SK-N-SH treated with all-trans-retinoic acid at 6 μM for 48 hours (cell line): ENCODE results near the gene TBC1D2B.

ENCODE experiments used
- ATAC-seq: fragments of 200-7000 bp; cut with Tn5 transposase; 3 replicates; pipeline ENCODE4 v1.9.1; 2020; ENCODE audit warnings: mild to moderate bottlenecking, moderate library complexity
- ARNTL ChIP-seq: fragments of 450-650 bp; formaldehyde crosslinking; IDR thresholded peaks from 2 replicates; pipeline ENCODE4 v1.5.0; 2020; ENCODE audit warnings: low read depth, mild to moderate bottlenecking, moderate library complexity, borderline replicate concordance
- BACH2 ChIP-seq: fragments of 250-450 bp; sonication (Bioruptor Pico); IDR thresholded peaks from 2 replicates; pipeline ENCODE4 v1.9.0; 2021; ENCODE audit warnings: mild to moderate bottlenecking, borderline replicate concordance
- CREB5 ChIP-seq: fragments of 250-450 bp; sonication (Bioruptor Pico); IDR thresholded peaks from 2 replicates; pipeline ENCODE4 v1.5.1; 2020; ENCODE audit warnings: low read depth, mild to moderate bottlenecking, moderate library complexity
- CSDC2 ChIP-seq: fragments of 250-450 bp; sonication (Bioruptor Pico); IDR thresholded peaks from 2 replicates; pipeline ENCODE4 v1.5.0; 2020; ENCODE audit warnings: mild to moderate bottlenecking, moderate library complexity
- CSRNP3 ChIP-seq: fragments of 250-450 bp; sonication (Bioruptor Pico); IDR thresholded peaks from 2 replicates; pipeline ENCODE4 v1.5.1; 2021; ENCODE audit warnings: mild to moderate bottlenecking, moderate library complexity
- GLIS3 ChIP-seq: fragments of 250-450 bp; sonication (Bioruptor Pico); IDR thresholded peaks from 2 replicates; pipeline ENCODE4 v1.5.0; 2020; ENCODE audit warnings: mild to moderate bottlenecking, moderate library complexity
- ISL1 ChIP-seq: fragments of 250-450 bp; sonication (Bioruptor Pico); IDR thresholded peaks from 2 replicates; pipeline ENCODE4 v2.1.2; 2022; ENCODE audit warnings: mild to moderate bottlenecking, moderate library complexity
- OSR1 ChIP-seq: fragments of 250-450 bp; sonication (Bioruptor Pico); IDR thresholded peaks from 2 replicates; pipeline ENCODE4 v1.8.0; 2022; ENCODE audit warnings: moderate library complexity, mild to moderate bottlenecking, inconsistent platforms
- PPARA ChIP-seq: fragments of 250-450 bp; sonication (Bioruptor Pico); IDR thresholded peaks from 2 replicates; pipeline ENCODE4 v1.5.0; 2020; ENCODE audit warnings: mild to moderate bottlenecking, borderline replicate concordance
- RARB ChIP-seq: fragments of 250-450 bp; sonication (Bioruptor Pico); IDR thresholded peaks from 2 replicates; pipeline ENCODE4 v1.8.0; 2021; ENCODE audit warnings: mild to moderate bottlenecking, moderate library complexity
- SNAI2 ChIP-seq: fragments of 250-450 bp; sonication (Bioruptor Pico); IDR thresholded peaks from 2 replicates; pipeline ENCODE4 v1.5.0; 2020; ENCODE audit warnings: mild to moderate bottlenecking, moderate library complexity
- TOX ChIP-seq: fragments of 250-450 bp; sonication (Bioruptor Pico); IDR thresholded peaks from 2 replicates; pipeline ENCODE4 v1.8.0; 2021; ENCODE audit warnings: mild to moderate bottlenecking, moderate library complexity, borderline replicate concordance
- TSHZ2 ChIP-seq: fragments of 250-450 bp; sonication (Bioruptor Pico); IDR thresholded peaks from 2 replicates; pipeline ENCODE4 v1.5.0; 2020; ENCODE audit warnings: mild to moderate bottlenecking, moderate library complexity
- ZC3H10 ChIP-seq: fragments of 250-450 bp; sonication (Bioruptor Pico); IDR thresholded peaks from 2 replicates; pipeline ENCODE4 v1.5.1; 2021; ENCODE audit warnings: mild to moderate bottlenecking, moderate library complexity
- ZFP3 ChIP-seq: fragments of 250-450 bp; sonication (Bioruptor Pico); IDR thresholded peaks from 2 replicates; pipeline ENCODE4 v1.5.0; 2020; ENCODE audit warnings: mild to moderate bottlenecking, moderate library complexity
- ZNF565 ChIP-seq: fragments of 450-650 bp; formaldehyde crosslinking; conservative IDR thresholded peaks from 2 replicates; pipeline ENCODE4 v1.5.0; 2020; ENCODE audit warnings: low read depth, mild to moderate bottlenecking, moderate library complexity
- ZNF70 ChIP-seq: fragments of 450-650 bp; formaldehyde crosslinking; IDR thresholded peaks from 2 replicates; pipeline ENCODE4 v1.5.0; 2020; ENCODE audit warnings: mild to moderate bottlenecking, moderate library complexity
- ZNF8 ChIP-seq: fragments of 450-650 bp; formaldehyde crosslinking; IDR thresholded peaks from 2 replicates; pipeline ENCODE4 v1.5.0; 2020; ENCODE audit warnings: mild to moderate bottlenecking, moderate library complexity
- TF ChIP-seq, protein P1 (sequence below): fragments of 250-450 bp; sonication (Bioruptor Pico); IDR thresholded peaks from 2 replicates; pipeline ENCODE4 v1.8.0; 2020; ENCODE audit warnings: mild to moderate bottlenecking, moderate library complexity, borderline replicate concordance

Gene TBC1D2B

GRCh38 chr15:77967798-77968197 lies 109.7 kb downstream of the TBC1D2B start:
- ATAC-seq, result no peak
- no peak for TF ChIP-seq CSRNP3
- TF ChIP-seq ARNTL (CRISPR knock-in tag), result no peak
- TF ChIP-seq CSDC2 (CRISPR knock-in tag), result no peak
- no peak for TF ChIP-seq PPARA (CRISPR knock-in tag)
- no peak for TF ChIP-seq ZFP3 (CRISPR knock-in tag)
- no peak for TF ChIP-seq ZNF70 (CRISPR knock-in tag)
- TF ChIP-seq ISL1, result no peak
- no peak for TF ChIP-seq OSR1 (CRISPR knock-in tag)
- no peak for TF ChIP-seq RARB (CRISPR knock-in tag)
- TF ChIP-seq TSHZ2 (CRISPR knock-in tag), result no peak
- no peak for TF ChIP-seq ZC3H10 (CRISPR knock-in tag)

DNA sequence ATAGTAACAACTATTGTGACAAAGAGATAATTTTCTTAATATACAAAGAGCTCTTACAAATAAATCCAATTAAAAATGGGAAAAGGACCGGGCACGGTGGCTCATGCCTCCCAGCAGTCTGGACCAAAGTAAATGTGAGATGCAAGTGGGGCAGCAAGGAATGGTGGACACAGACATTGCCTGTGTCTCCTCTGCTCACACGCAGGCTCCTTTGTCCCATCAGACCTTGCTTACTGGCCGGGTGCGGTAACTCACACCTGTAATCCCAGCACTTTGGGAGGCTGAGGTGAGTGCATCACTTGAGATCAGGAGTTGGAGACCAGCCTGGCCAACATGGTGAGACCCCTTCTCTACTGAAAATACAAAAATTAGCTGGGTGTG lies 110.3 kb downstream of the TBC1D2B start:
- ATAC-seq, result peak; percentile 37; the same call in 1 of the 3 replicates

- TF ChIP-seq ZNF70 (CRISPR knock-in tag) (no peak), SNAI2 (CRISPR knock-in tag) (no peak), ZNF8 (CRISPR knock-in tag) (no peak), ARNTL (CRISPR knock-in tag) (no peak), CSDC2 (CRISPR knock-in tag) (no peak), TSHZ2 (CRISPR knock-in tag) (no peak), CREB5 (CRISPR knock-in tag) (no peak), RARB (CRISPR knock-in tag) (no peak), ZC3H10 (CRISPR knock-in tag) (no peak), TOX (no peak), GLIS3 (CRISPR knock-in tag) (no peak), CSRNP3 (no peak), PPARA (CRISPR knock-in tag) (no peak), ZNF565 (CRISPR knock-in tag) (no peak), BACH2 (CRISPR knock-in tag) (no peak)
- TF ChIP-seq, protein P1, sequence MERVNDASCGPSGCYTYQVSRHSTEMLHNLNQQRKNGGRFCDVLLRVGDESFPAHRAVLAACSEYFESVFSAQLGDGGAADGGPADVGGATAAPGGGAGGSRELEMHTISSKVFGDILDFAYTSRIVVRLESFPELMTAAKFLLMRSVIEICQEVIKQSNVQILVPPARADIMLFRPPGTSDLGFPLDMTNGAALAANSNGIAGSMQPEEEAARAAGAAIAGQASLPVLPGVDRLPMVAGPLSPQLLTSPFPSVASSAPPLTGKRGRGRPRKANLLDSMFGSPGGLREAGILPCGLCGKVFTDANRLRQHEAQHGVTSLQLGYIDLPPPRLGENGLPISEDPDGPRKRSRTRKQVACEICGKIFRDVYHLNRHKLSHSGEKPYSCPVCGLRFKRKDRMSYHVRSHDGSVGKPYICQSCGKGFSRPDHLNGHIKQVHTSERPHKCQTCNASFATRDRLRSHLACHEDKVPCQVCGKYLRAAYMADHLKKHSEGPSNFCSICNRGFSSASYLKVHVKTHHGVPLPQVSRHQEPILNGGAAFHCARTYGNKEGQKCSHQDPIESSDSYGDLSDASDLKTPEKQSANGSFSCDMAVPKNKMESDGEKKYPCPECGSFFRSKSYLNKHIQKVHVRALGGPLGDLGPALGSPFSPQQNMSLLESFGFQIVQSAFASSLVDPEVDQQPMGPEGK, result no peak
- peak; percentile 98 for ATAC-seq
These were observed 110.8 kb downstream of the TBC1D2B start for GRCh38 chr15:77966540-77967234.
